ENCODE results near the gene ITGA3. TPM values are rescaled to one million over a fixed set of nuclear protein-coding genes. Genes with fewer than 3 reads are reported as not detected.
"Not testable (repeated sequence)": the region's sequence is repeated elsewhere in the genome, so short reads cannot be mapped to it uniquely, and the experiment has no call there.

Gene ITGA3
- total RNA-seq, 1 donor from 2014 or later: 211 TPM

GRCh38 chr17:50052241-50052796 lies 3.6 kb upstream of the ITGA3 start:
- no peak for DNase-seq (ENCODE audit: low spot score)

- DNase-seq (ENCODE audit: low spot score): no peak
Measured at GRCh38 chr17:50052822-50053653, 2.9 kb upstream of the ITGA3 start.

GRCh38 chr17:50053654-50053960 lies 2.3 kb upstream of the ITGA3 start:
- DNase-seq (ENCODE audit: low spot score): no peak

DNA sequence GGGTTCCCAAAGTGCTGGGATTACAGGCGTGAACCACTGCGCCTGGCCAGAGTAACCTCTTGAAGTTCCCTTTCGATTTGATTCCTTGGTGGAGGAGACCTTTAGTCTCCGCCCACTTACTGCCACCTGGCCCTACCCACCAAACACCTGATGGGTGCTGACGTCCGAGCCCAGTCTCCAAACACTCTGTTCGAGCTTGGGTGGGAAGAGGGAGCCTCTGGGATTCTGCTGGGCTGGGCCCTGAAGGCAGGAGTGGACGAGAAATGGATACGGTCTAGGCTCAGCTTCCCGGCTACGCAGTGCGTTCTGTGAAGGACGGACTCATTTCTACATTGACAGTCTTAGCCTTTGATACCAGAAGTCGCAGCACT lies 870 bp upstream of the ITGA3 start:
- peak; percentile 84 for DNase-seq (ENCODE audit: low spot score)

- peak; percentile 73 for DNase-seq (ENCODE audit: low spot score)
Measured at GRCh38 chr17:50056217-50056960, 479 bp downstream of the ITGA3 start.

DNA sequence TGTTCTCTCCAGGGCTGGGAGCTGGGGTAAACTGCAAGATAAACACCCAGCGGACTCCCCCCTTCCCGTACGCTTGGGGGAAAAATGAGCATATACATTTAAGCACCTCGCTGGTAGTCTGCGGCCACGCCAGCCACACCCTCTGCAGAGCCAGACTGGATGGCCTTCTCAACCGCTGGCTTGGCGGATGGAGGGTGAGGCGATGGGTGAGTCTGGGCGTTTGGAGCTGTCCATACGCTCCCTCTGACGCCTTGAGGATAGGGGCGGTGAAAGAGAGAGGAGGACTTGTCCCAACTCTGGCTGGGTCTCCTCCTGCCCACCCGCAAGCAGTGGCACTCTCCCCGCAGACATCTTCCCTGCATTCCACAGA lies 1.0 kb downstream of the ITGA3 start:
- no peak for DNase-seq (ENCODE audit: low spot score)

- DNase-seq (ENCODE audit: low spot score): no peak
Measured at GRCh38 chr17:50057521-50057991, 1.6 kb downstream of the ITGA3 start.

- no peak for DNase-seq (ENCODE audit: low spot score)
Measured at GRCh38 chr17:50058296-50058953, 2.5 kb downstream of the ITGA3 start.

DNA sequence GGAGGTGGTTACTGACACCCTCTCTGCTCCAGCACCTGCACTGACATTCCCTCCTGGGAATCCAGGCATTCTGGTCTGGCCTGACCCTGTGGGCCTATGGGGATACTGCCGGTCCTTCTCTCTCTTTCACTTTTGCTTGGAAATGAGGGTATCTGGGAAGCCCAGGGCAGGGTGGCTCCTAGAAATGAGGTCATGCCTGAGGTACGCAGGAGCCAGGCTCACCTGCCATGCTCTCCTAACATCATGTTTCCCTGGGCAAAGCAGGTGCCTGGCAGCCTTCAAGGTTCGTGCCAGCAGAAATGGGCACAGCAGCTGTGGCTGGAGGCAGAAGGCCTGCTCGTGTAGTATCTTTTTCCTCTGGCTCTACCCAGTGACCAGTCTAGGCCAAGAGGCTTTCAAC lies 3.3 kb downstream of the ITGA3 start:
- DNase-seq (ENCODE audit: low spot score): no peak

DNA sequence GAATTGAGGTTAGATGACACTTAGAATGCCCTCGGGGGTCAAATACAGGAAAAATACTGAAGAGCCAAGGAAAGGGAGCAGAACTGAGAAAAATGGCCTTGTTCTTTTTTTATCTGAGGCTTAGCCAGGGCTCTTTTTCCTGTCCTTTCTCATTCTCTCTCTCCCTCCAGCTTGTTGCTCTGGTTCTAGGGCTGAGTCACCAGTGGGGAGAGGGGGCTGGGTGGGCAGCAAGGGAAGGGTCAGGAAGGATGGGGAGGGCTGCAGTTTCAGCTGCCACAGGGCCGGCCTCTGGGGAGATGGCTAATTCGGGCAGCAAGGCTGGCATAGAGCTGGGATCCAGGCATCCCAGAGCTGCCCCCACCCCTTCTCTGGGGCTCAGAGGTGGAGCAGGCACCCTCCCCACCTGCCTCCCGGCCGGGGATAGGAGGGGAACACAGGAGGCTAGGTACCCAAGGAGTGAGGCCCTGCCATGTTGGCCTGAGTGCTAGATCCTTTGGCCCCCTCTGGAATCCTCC lies 3.9 kb downstream of the ITGA3 start:
- DNase-seq (ENCODE audit: low spot score): no peak

DNA sequence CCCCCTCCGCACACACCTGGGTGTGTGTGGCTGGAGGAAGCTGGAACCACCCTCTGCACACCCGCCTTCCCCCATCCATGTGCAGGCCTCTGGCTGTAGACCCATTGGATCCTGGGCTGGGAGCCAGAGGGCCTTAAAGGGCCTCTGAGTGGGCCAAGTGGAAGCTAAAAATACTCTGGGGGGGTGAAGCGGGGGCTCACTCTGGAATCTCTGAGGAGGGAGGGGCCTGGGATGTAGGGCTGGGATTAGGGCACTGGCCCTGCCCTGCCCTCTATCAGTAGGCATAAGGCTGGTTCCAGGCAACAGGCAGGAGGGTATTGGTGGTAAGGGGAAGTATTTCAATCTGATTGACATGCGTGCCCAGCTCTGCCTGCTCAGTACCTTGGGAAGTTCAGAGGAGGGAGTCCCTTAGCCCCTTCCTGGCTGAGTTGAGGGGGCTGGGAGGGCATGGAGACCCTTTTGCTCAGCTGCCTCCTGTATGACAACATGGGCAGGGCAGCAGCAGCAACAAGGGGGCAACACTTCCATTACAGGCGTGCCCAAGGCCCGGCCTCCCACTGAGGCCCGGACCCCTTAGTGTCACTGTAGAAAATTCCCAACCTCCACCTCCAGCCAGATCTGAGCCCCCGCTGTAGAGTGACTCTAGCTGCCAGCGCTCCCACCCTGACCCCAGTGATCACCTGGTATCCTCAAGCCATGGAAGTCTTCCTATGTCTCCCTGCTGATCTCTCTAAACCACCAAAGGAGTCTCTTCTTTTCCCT lies 5.2 kb downstream of the ITGA3 start:
- DNase-seq (ENCODE audit: low spot score): peak; percentile 86

GRCh38 chr17:50061713-50062045 lies 5.8 kb downstream of the ITGA3 start:
- not testable (repeated sequence) for DNase-seq (ENCODE audit: low spot score)

- peak; percentile 91 for DNase-seq (ENCODE audit: low spot score)
Measured at GRCh38 chr17:50062293-50063243, 6.7 kb downstream of the ITGA3 start.

- no peak for DNase-seq (ENCODE audit: low spot score)
Measured at GRCh38 chr17:50063561-50064252, 7.8 kb downstream of the ITGA3 start.

DNA sequence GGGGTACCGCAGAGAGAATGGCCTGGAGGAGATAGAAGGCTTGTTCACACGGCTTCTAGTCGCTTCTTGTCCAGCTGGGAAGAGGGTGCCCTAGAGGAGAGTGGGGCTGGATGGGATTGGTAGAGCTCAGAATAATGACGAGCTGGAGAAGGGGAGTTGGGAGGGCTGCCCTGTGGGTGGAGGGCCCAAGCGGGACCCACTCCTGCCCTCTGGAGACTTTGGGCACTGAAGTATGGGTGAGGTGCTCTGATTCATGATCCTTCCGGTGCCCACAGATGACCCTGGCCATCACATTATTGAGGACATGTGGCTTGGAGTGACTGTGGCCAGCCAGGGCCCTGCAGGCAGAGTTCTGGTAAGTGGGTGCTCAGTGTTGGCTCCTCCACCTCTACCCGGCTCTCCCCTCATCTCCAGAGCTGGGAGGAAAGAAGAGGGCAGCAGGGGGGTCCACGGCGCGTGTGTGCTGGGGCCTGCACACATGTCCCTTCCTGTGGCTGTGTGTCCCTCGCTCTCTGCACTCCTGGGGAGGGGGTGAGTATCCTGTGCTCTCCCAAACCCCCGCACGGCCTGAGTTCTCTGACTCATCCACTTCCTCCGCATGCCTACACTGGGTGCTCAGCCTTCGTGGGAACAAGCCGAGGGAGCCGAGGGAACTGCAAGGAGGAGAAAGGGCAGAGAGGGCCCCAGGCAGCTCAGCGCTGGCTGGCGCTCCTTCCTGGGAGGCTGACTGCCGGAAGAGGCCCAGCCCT lies 8.5 kb downstream of the ITGA3 start:
- peak; percentile 82 for DNase-seq (ENCODE audit: low spot score)

DNA sequence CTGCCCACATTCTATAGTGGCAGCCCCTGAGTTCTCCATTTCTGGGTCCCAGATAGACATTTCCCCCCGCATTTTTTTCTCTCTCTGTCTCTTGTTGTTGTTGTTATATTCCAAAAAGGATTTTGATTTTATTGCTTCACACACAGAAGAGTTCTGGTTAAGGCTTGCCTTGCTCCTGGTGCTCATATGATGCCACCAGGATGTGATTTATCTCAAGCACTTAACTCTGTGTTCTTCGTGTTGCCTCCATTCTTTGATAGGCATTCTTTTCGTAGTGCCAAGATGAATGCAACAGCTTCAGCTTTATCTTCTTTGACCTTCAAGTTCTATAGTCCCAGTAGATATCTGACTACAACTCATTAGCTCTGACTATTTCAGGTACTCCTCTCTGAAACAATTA lies 9.1 kb downstream of the ITGA3 start:
- DNase-seq (ENCODE audit: low spot score): no peak

GRCh38 chr17:50066995-50067394 lies 11.1 kb downstream of the ITGA3 start:
- DNase-seq (ENCODE audit: low spot score): no peak

- DNase-seq (ENCODE audit: low spot score): no peak
Measured at GRCh38 chr17:50067996-50068395, 12.1 kb downstream of the ITGA3 start.

All from ureter (tissue), 1 donor.